HG03060 (cell line): Measurements from ENCODE around the gene MYH9.
"Not testable (repeated sequence)": the region's sequence is repeated elsewhere in the genome, so short reads cannot be mapped to it uniquely, and the experiment has no call there.

ENCODE experiments used
- ATAC-seq: cut with Tn5 transposase; IDR thresholded peaks from one replicate; pipeline ENCODE4 v1.9.1; 2021; ENCODE audit warnings: low read depth, moderate number of reproducible peaks; ENCODE audit not compliant: unreplicated experiment

MYH9 gene

DNA sequence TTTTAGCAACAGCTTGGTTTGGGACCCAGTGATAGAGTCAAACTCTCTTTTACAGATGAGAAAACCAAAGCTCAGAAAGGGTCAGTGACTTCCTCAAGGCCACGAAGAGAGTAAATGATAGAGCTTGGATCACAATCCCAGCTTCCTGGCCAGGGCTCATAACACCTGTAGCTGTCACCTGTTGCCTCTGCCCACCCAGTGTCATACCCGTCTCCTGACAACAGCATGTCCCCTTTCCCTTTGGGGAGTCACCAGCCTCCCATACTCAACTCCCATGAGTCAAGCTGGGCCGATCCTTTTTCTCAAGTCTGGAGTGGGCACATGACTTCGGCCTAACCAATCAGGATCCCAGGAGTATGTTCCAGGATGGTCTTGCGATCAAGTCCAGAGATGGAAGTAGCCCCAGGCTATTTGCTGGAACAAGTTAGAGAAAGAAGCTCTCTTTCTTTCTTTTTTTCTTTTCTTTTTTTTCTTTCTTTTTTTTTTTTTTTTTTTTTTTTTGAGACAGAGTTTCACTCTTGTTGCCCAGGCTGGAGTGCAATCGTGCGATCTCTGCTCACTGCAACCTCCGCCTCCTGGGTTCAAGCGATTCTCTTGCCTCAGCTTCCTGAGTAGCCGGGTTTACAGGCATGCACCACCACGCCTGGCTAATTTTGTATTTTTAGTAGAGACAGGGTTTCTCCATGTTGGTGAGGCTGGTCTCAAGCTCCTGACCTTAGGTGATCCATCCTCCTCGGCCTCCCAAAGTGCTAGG is 27.8 kb upstream of the MYH9 start:
- ATAC-seq = no peak

DNA sequence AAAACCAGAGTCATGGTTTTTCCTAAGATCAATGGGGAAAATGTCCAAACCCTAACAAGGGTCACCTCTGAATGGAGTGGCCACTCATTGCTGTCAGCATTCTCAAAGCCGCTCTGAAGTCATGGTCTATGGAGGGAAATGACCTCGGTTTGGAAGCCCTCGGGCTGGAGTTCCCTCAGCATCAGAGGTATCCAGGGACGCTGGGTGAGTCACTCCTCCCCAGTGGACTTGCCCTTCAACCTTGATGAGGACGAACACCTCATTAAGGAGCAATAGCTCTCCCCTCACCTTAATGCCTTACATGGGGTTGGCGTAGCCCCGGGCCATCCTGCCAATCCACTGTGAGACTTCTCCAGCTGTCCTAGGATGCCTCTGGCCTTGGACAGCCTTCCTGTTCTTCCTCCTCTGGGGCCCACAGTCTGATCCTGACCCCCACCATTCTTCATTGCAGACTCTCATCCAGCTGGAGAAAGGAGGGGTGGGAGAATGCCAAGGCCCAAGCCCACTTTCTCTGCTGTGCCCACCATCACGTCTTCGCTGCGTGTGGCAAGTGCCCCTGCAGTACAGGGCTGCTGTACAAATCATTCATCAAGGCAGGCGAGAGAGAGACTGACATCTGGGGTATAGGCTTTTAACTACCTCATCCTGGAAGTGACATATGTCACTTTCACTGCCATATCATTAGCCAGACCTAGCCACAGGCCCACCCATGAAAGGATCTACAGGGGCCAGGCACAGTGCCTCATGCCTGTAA is 25.4 kb upstream of the MYH9 start:
- ATAC-seq = no peak

DNA sequence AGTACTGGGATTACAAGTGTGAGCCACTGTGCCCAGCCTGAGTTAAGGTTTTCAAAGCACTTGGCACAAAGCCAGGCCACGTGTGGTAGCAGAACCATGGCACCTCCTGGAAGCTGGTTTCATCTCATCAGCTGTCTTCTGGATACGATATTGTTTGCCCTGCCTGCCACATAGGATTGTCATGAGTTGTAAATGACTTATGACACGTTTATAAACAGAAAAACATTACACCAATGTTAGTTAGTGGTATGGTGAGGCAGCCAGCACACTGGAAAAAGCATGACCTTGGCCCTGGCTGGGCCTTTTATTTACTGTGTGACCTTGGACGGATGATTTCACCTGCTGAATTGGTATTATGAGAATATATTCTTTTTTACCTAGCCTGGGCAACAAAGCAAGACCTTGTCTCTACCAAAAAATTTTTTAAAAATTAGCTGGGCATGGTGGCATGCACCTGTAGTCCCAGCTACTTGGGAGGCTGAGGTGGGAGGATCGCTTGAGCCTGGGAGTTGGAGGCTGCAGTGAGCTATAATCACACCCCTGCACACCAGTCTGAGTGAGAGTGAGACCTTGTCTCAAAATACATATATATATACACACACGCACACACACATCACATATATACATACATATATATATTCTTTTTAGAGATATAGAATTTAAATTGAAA is 24.0 kb upstream of the MYH9 start:
- ATAC-seq = no peak

DNA sequence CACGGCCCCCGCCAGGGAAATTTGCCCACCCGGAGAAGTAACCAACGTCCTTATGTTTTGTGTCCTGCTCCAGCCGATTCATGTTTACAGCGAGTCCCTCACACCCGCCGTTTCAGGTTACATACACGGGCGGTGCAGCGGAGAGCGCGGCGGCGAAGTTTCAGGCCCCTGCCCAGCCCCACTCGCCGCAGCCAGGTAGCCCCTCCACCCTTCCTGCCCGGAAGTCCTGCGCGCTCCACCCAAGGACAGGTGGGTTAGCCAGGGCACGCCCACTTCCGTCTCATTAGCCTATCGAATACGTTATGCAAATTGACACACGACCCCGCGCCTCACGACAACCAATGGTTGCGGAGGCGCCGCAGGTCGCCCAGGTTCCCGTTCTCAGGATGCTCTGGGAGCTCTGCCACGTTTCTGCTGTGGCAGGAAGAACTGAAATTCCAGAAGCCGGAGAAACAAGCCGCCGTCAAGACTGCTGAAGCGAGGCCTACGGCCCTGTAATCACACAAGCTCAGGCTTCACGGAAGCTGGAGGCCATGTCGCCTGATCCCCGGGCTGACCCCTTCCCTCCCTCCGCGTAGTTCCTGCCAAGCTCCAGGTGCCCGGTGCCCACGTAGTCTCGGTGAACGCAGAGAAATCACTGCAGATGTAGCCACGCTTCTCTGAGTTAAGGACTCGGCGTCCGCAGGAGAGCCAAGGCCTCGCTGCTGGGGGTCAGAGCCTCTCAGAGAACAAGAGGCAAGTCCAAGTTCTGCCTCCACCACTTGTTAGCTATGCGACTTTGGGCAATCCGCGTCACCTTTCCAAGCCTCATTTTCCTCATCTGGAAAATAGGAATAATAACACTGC is 22.4 kb upstream of the MYH9 start:
- ATAC-seq = no peak

DNA sequence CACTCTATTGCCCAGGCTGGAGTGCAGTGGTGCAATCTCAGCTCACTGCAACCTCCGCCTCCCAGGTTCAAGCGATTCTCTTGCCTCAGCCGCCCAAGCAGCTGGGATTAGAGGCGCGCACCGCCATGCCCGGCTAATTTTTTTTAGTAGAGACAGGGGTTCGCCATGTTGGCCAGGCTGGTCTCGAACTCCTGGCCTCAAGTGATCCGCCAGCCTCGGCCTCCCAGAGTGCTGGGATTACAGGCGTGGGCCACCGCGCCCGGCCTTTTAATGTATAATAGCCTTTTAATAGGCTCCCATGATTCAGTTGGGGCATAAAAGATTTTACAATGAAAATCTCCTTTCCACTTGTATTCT is 21.8 kb upstream of the MYH9 start:
- ATAC-seq = not testable (repeated sequence)

DNA sequence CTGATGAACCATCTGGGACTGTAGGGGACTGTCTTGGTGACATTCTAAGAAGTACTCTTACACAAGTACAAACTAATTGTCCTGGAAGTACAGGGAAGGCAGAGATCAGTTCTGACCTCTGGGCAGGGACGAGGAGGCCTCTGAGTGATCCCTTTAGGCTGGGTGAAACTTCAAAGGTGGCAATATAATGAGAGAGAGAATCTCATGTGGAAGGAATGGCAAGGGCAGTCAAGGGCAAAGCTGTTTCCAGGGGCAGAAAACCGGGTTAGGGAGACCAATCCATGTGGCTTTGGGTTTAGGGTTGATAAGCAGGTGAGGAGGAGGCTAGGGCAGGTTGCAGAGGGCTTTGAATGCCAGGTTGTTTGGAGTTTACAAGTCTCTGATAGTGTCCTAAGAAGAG is 21.3 kb upstream of the MYH9 start:
- no peak for ATAC-seq

DNA sequence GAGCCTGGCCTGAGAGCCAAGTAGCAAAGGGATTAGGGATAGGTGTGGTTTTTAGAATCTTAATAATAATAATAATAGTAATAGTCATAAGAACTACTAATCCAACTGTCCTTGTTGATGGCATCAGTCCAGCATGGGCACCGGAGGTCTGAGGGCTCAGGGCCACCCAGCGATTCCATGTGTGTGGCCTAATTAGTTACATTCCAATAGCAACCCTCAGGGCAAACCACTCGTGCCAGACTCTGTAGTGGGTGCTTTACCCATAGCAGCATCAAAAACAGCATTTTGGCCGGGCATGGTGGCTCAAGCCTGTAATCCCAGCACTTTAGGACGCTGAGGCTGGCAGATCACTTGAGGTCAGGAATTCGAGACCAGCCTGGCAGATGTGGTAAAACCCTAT is 19.0 kb upstream of the MYH9 start:
- no peak for ATAC-seq

DNA sequence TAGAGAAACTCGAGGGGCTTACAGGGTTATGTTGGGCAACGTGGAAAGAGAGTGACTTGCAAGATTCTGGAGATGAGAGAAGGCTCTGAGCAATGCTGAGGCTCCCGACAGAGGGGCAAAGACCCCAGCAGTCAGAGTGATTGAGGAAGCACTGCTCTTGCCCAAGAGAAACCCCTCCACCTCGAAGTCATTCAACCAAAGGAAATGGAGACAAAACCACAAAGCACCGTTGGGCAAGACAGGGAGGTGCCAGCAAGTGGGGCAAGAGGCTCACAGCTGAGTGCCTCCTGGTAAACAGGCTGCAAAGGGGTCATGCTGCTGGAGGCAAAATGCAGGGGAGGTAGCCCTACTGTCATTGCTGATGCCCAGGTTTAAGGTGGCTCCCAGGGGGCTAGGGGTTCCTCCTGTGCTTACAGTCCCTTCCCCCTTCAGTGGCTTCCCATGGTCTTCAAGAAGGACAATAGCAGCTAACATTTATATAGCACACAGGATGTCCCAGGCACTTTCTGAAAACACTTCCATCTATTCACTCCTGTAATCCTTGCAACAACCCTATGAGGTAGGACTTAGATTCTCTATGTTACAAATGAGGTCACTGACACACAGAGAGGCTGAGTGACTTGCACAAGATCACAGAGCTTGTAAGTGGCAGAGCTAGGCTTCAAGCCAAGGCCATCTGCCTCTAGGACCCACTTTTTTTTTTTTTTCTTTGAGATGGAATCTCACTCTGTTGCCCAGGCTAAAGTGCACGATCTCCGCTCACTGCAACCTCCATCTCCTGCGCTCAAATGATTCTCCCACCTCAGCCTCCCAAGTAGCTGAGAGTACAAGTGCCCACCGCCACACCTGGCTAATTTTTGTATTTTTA is 18.1 kb upstream of the MYH9 start:
- ATAC-seq = no peak

DNA sequence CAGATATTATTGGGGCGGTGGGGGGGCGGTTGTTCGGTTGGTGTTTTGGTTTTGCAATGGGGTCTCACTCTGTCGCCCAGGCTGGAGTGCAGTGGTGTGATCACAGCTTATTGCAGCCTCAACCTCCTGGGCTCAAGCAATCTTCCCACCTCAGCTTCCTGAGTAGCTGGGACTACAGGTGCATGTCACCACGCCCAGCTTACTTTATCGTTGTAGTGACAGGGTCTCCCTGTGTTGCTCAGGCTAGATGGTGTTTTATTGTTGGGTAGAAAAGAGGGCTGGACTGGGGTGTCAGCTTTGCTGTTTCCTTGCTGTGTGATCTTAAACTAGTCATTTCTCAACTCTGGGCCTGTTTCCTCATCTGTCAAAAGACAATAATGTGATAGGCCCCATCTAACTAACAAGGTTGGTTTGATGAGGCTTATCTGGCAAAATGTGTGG is 17.5 kb upstream of the MYH9 start:
- ATAC-seq = no peak

DNA sequence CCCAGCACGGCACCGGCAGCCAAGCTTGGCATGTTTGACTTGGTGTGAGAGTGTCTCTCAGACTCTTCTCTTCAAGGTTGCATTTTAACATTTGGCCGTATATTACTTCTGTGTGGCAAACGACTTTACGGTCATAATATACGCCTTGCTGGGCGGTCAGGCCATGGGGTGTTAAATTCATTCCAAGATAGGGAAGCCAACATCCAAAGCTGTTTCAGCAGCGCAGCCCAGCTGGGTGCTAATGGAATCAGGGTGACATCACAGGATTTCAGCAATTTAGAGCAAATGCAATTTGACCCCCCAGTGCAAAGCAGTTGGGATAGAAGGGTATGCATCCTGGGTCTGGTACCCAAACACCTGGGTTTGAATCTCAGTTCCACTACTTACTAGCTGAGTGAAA is 16.7 kb upstream of the MYH9 start:
- ATAC-seq = no peak

DNA sequence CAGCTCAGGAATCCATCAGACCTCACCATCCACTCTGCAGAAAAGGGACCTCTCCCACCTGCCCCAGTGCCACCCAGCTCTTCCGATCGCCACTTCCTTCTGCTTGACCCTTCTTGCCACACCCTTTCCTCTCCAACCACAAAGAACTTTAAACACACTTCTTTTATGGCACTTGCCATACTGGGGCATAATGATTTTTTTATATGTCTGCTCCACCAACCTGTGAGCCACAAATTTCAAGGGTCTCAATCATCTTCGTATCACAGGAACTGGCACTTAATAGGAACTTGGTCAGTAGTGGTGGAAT is 11.7 kb upstream of the MYH9 start:
- ATAC-seq = no peak

DNA sequence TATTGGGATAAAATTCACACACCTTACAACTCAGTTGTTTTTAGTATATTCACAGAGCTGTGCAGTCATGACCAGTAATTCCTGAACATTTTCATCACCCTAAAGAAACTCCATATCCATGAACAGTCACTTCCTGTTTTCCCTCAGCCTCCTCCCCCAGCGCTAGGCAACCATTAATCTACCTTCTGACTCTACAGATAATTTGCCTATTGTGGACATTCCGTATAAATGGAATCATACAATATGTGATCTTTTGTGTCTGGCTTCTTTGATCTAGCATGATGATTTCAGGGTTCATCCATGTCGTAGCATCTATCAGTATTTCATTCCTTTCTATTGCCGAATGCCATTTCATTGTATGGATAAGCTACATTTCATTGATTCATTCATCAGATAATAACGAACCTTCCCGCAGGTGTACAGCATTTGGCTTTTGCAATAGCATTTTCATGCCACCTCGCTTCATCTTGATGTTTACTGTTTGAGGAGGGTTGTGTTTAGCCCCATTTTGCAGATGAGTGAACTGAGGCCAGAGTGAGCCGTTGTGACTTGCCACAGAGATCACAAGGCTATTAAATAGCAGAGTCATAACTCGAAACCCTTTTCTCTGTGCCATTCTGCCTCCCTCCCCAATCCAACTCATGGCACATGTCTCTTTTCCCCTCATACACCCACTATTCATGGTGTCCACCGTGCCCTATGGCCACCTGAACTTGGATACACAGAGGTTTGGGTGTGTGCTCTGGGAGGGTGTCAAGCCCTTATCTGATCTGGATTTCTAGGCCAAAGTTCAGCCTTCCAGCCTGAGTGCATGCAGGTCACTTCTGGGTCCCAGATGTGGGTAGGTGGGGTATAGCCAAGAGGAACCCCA is 11.1 kb upstream of the MYH9 start:
- no peak for ATAC-seq

DNA sequence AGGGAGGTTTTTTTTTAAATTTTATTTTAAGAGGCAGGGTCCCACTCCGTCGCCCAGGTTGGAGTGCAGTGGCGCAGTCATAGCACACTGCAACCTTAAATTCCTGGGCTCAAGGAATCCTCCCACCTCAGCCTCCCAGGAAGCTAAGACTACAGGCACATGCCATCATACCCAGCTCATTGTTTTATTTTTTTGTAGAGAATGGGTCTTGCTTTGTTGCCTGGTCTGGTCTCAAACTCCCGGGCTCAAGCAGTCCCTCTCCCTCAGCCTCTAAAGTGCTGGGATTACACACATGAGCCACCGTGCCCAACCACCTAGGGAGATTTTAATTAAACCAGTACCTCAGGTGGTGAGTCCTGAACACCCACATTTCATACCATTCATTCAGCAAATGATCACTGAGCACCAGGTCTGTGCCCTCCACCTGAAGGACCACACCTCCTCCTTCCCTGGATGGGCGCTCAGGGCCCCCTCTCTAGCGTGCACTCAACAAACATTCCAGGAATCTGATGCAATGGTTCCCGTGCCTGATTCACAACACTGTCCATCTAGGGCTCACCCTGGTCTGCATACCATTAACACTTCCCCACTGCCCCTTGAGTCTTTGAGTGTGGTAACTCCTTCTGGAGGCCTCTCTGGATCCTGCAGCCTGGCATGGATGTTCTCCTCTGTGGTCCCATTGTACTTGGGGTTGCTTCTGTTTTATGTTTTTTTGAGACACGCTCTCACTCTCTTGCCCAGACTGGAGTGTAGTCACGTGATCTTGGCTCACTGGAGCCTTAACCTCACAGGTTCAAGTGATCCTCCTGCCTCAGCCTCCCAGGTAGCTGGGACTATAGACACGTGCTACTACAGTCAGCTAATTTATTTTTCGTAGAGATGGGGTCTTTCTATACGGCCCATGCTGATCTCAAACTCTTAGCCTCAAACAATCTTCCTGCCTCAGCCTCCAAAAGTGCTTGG is 9.6 kb upstream of the MYH9 start:
- ATAC-seq = no peak

DNA sequence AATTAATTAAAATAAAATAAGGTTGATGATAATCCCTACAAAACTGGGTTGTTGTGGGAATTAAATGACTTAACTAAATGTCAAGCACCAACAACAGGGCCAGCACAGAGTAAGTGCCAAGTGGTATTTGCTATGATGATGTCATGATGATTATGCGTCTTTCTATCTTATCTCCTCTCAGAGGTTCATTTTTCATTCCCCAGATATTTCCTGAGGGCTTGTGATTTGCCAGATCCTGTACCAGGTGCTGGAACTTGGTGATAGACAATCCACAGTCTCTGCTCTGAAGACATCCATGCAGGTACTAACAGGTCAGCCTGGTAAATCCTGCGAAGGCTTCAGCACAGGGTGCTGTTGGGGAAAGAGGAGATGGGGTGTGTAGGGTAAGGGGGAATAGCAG is 8.1 kb upstream of the MYH9 start:
- no peak for ATAC-seq

DNA sequence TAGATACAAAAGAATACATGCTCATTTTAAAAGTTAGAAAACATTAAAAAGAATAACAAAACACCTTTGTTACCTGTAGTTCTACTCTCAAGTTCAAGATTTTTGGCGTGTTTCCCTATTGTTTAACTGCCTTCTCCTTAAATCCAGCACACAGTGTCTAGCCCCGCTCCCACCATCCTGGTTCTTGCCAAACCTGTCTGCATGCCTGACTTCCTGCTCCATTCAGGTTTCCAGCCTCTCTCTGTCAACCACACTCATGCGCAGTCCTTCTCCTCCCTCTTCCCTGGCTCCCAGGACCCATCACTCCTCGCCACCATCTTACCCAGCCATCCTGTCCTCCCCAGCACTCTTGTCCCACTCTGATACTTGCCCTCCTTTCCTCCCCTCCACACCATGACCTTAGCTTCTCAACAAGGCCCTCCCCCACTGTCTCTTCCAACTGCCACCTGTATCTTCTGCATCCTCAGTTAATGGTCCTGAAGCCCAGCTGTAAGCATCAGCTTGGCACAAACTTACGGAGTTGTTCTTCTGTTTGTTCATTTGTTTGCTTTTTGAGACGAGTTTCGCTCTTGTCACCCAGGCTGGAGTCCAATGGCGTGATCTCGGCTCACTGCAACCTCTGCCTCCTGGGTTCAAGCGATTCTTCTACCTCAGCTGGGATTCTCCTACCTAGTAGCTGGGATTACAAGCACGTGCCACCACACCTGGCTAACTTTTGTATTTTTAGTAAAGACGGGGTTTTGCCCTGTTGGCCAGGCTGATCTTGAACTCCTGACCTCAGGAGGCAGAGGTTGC is 7.5 kb upstream of the MYH9 start:
- no peak for ATAC-seq

DNA sequence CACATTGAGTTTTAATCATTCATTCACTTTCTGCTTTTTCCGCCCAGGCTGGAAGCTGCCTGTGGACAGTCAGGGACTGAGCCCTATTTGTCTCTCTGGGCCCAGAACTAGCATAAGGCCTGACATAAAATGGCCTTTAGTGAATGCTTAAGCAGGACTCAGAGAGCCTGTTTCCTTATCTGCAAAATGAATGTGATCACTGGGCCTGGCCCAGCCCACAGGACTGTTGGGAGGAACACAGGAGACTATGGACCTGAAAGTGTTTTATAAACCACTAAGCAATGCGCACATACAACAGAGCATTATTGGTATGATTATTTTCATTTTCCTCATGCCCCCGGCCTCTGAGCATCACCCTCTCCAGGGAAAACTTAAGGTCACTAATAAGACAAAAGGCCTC is 3.9 kb upstream of the MYH9 start:
- ATAC-seq = no peak

DNA sequence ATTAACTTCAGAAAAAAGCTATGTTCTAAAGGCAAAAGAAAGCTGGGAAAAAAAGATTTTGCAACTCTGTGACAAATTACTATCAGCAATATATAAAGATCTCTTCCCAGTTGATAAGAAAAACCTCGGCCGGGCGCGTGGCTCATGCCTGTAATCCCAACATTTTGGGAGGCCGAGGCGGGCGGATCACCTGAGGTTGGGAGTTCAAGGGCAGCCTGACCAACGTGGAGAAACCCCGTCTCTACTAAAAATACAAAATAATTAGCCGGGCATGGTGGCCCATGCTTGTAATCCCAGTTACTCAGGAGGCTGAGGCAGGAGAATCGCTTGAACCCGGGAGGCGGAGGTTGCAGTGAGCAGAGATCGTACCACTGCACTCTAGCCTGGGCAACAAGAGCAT is 1.4 kb upstream of the MYH9 start:
- not testable (repeated sequence) for ATAC-seq

DNA sequence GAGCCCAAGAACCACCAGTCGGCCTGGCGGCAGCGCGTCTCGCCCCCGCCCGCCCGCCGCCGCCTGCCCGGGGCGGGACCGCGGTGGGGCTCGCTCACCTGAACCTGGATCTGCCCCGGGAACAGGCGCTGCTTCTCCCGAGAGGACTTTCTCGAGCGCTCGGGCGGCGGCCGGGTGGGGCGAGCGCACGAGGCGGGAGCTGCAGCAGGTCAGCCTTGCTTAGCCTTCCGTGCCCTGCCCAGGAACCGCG is 133 bp downstream of the MYH9 start:
- ATAC-seq = no peak
